Activated effector memory CD4-positive, alpha-beta T cell treated with Interleukin-2 at 50 U/mL for 16 hours (primary cell): ENCODE measurements around the gene HRH3.

Source experiments
- DNase-seq: peaks from one replicate; pipeline ENCODE4 v3.0.0-alpha.2; 2020

HRH3 gene

DNA sequence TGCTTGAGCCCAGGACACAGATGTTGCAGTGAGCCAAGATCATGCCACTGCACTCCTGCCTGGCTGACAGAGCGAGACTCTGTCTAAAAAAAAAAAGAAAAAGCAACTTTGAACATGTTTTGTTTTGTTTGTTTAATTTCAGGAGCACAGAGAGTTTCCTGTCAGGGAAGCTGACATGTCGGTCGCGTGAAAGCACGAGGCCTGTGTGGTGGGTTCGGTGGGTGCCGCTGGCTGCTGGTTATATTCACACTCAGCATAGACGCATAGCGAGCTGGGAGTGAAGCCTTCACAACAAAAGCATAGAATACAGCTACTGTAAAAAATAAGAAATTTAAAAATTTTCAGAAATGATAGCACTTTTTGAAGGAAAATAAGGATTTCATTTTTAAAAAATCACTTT, 22.8 kb downstream of the HRH3 start:
- DNase-seq, result no peak

- DNase-seq, result no peak
These were observed 23.8 kb downstream of the HRH3 start for GRCh38 chr20:62196286-62196685.

GRCh38 chr20:62195736-62196135, 24.3 kb downstream of the HRH3 start:
- DNase-seq, result no peak

DNA sequence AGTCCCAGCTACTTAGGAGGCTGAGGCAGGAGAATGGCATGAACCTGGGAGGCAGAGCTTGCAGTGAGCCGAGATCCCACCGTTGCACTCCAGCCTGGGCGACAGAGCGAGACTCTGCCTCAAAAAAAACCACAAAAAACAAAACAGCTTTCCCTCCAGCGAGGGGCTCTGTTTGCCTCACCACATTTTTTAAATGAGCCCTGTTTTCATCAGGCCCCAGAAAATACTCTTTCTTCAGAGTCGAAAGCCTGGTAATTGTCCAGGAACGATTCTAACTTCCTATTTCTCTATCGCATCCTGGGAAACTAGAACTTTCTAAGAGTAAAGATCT, 25.0 kb downstream of the HRH3 start:
- DNase-seq, result no peak

DNA sequence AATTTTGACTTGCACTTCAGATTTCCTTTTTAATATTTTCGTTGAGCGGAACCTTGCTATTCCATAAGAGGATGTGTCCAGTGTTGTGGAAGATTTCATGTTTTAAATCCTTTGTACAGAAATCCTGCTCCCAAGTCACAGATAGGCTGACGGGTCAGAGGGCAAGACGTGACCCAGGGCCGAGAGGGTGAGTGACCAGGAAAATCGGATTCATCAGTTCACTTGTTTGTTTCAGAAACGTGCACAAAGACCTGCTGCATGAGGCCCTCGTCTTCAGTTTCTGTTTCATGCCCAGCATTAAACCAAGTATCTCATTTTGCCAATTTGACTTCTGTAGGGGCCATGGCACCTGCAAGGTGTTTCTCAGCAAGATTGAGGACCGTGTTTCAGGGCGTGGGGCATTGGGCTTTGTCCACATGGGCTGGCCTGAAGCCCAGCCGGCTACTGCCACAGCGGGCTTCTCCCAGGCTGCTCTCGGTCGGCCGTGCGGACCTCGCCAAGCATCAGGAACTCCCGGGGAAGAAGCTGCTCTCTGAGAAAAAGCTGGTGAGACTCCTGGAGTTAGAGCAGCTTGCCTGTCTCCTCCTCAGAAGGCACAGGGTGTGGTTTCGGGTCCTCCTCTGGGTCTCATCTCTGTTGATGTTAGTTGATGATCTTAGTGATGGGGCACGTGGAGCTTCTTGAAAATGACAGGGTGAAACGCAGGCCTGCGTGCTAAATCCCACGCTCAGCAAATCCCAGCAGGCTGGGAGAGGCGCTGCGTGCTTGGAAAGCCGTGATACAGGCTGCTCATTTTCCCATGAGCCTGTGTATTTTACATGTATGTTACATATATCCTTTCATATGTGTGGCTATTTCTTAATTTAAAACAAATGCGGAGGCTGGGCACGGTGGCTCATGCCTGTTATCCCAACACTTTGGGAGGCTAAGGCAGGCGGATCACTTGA, 26.7 kb downstream of the HRH3 start:
- DNase-seq, result no peak

DNA sequence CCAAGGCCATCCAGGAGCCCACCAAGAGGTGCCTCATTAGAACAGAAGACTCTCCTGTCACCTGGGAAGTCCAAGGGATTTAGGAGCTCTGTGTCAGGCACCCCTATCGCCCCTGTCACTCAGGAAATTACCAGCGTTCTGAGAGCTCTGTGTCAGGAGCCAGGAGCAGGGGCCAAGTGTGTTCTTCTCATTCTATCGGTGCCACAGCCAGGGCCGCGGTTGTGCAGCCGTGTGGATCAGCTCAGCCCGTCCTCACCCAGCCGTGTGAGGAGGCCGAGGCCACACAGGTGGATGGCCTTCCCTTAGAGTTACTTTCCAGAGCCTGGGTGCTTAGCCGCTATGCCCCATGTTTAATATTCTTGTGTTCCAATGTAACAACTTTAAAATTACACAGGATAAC, 27.4 kb downstream of the HRH3 start:
- DNase-seq, result no peak

DNA sequence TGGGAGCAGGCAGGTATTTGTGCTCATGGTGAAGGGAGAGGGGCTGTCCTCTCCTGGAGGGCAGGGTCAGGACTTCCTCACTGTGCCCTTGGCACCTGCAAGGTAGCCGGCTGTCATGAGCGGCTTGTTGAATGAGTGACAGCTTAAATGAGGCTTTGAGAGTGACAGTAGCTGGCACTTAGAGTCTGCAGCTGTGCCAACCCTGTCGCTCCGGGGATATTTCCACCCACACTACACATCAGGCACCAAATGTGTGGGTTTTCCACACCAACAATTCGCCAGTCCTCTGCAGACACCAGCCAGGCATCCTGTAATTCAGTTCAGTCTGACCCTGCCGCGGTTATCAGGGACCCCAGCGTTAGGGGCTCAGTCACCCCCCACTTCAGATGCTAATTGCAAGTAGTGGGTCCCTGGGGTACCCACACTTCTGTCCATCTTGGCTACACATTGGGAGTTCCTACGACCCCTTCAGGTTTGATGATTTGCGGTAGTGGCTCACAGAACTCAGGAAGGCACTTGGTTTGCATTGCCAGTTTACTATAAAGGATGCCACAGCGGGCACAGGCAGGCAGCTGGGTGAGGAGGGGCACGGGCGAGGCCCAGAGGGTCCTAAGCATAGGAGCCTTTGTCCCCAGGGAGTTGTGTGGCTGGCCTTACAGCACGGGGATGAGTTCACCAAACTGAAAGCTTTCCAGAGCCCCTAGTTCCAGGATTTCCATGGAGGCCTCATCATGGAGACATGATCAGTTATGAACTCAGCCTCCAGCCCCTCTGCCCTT, 28.1 kb downstream of the HRH3 start:
- no peak for DNase-seq

DNA sequence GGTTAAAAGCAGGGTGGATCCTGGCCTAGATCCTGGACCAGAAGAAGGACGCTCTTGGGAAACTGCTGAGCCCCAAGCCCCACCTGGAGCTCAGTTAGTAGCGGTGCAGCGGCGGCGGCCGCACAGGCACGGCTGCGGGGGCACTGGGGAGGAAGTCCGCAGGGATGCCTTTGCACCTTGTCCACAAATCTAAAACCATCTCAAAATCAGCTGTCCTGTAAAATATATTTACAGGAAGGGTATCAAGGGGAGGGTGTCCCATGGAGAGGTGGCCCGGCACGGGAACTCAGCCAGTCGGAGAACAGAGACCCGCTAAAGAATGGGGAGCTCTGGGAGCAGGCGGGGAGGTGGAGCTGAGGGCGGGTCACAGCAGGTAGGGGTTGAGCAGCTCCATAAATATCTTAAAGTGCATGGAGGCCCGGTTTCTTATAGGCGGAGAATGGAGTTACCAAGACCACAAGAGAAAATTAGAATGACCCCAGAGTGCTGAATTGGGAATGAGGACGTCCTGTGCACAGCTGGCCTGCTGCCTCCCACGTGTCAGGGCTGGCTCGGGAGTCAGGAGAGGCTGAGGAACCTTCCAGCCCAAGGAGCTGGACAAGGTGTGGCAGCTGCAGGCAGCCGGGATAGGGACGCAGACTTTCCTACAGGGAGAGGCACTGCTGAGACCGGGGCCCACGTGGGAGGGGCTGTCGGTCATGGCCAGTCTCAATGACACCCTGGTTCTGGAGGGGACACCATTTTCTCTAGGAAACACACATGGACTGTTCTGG, 29.3 kb downstream of the HRH3 start:
- no peak for DNase-seq

DNA sequence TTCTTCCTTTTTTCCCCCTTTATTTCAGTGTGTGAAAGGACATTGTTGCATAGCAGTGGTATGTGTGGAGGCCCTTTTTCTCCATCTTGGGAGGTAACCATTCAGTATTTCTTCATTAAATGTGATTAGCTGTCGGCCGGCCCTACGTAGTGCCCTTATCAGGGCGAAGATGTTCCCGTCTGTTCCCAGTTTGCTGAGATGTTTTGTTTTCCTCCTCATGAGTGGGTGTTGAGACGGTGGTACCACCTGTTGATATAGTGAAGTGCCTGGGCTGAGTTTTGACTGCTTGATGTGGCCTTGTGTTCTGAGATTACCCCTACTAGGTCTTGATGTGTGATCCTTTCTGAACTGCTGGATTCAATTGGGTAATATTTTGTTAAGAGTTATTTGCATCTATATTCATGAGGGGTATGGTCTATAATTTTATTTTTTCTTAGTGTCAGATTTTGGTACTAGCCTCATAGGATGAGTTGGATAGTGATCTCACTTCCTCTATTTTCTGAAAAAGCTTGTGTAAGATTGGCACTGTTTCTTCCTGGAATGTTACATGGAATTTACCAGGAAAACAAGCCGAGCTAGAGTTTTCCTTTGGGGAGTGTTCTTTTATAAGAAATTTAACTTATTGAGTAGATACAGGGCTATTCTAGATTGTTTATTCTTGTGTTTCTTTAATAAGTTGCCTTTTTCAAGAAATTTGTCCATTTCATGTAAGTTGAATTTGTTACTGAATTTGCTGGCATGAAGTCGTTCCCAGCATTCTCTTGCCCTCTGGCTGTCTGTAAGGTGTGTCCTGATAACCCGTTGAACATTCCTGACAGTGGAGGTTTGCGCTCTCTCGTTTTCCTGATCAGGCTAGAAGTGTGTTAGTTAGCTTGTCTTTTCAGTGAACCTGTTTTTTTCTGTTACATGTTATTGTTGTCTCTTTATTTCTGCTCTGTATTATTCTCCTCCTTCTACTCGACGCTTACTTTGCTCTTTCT, 32.9 kb downstream of the HRH3 start:
- DNase-seq, result no peak

DNA sequence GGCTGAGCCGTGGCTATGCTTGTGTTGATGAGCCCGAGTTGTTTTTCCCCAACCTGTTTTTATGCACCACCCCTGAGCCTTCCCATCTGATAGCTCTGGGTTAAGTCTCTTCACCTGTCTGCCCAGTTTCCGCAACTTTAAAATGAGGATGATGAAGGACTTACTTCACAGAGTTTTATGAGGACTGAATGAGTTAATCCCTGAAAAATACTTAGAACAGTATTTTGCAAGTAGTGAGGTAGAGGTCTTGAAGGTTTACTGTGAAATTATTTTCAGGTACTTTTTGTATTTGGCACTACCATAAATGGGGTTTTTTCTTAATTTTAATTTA, 34.0 kb downstream of the HRH3 start:
- DNase-seq, result no peak

- no peak for DNase-seq
These were observed 36.5 kb downstream of the HRH3 start for GRCh38 chr20:62183426-62184142.

- peak; percentile 89 for DNase-seq
These were observed 37.3 kb downstream of the HRH3 start, which contains the start of gene MTG2 for GRCh38 chr20:62182469-62183425. TSS of gene MTG2 (plus strand) at chr20:62183028. CDS start at chr20:62193421, 10,393 bp downstream.

- DNase-seq, result no peak
These were observed 38.3 kb downstream of the HRH3 start for GRCh38 chr20:62181808-62182207.

DNA sequence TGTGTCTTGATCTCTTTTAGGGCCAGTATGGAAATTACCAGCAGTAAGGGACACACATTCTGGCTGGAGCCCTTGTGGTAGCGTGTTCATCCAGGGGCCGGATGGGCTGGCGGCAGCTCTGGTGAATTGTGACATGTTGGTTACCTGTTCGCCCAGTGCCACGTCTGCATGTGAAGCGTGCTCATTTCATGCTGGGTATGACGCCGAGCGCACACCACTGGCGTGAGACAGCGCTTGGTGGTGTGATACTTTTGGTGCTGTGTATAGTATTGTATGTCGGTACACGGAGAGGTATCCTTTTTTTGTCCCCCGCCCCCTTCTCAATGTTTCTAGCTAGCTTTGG, 40.9 kb downstream of the HRH3 start:
- DNase-seq, result no peak

DNA sequence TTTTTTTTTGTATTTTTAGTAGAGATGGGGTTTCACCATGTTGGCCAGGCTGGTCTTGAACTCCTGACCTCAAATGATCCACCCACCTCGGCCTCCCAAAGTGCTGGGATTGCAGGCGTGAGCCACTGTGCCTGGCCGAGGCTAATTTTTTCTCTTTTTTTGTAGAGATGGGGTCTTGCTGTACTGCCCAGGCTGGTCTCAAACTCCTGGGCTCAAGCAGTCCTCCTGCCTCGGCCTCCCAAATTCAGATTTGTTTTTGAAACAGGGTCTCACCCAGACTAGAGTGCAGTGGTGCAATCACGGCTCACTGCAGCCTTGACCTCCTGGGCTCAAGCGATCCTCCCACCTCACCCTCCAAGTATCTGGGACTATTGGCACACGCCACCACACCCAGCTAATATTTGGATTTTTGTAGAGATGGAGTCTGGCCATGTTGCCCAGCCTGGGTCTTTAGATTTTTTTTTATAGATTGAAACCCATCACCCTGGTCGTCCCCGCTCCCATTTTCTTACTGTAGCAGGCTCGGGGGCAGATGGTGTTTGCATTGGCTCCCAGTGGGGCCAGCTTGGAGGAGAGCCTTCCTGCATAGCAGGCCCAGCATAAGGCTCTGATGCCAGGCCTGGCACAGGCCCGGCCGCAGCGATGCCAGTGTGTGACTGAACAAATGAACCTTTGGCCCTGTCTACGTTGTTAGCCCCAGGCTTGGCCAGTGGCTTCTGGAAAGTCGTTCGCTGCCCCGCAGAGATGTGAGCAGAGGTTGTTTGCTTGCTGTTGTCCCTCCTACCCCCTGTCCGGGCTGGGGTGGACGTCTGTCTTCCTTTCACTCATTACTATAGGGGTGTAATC, 41.5 kb downstream of the HRH3 start:
- no peak for DNase-seq

DNA sequence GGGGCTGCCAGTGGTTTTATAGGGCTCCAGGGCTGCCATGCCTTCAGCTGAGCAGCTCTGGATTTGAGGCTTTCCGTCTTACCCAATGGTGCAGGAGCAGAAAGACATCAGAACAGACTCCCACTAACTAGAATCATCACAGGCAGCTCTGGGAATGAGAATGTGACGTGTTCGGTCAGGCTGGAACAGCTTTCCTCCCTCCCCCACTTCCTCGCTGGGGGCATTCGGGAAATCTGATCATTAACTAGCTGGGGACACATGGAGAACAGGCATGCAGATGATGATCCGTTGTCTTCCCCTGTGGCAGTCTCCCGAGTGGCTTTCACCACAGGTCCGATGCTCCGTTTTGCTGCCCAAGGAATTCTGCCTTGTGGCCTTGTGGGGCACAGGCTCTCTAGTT, 42.8 kb downstream of the HRH3 start:
- DNase-seq, result no peak

- DNase-seq, result no peak
These were observed 43.2 kb downstream of the HRH3 start for GRCh38 chr20:62176866-62177265.

GRCh38 chr20:62175711-62176110, 44.4 kb downstream of the HRH3 start:
- DNase-seq, result no peak

- DNase-seq, result no peak
These were observed 45.0 kb downstream of the HRH3 start for GRCh38 chr20:62174870-62175624.
